Mucosa of descending colon (tissue), 3 donors: ENCODE data around the gene BRS3. TPM values are rescaled to one million over a fixed set of nuclear protein-coding genes. Genes with fewer than 3 reads are reported as not detected.
"Not testable (repeated sequence)": the region's sequence is repeated elsewhere in the genome, so short reads cannot be mapped to it uniquely, and the experiment has no call there.

ENCODE experiments used
- ATAC-seq: fragments of 200-7000 bp; cut with Tn5 transposase; one replicate; pipeline ENCODE4 v1.9.1; 2020; ENCODE audit warnings: mild to moderate bottlenecking, moderate library complexity
- DNase-seq, 3 donors: peaks; one replicate each; pipeline ENCODE4 v3.0.0-alpha.2; 2020
- H3K36me3 ChIP-seq: fragments of 200-600 bp; one replicate; pipeline ENCODE4 v1.8.0; 2021; ENCODE audit warnings: low read depth, mild to moderate bottlenecking
- H3K4me1 ChIP-seq: fragments of 200-600 bp; one replicate; pipeline ENCODE4 v1.8.0; 2021; ENCODE audit warnings: low read depth, mild to moderate bottlenecking
- H3K4me3 ChIP-seq: fragments of 200-600 bp; one replicate; pipeline ENCODE4 v1.8.0; 2021; ENCODE audit warnings: mild to moderate bottlenecking
- H3K9me3 ChIP-seq: fragments of 200-600 bp; one replicate; pipeline ENCODE4 v1.8.0; 2021; ENCODE audit warnings: mild to moderate bottlenecking
- CTCF ChIP-seq: fragments of 200-600 bp; IDR thresholded peaks from one replicate; pipeline ENCODE4 v1.8.0; 2022; ENCODE audit warnings: antibody characterized with exemption, mild to moderate bottlenecking
- intact Hi-C, 2 donors: fragments of 100-400 bp; cut with DNase I in 1 of 2; cut with micrococcal nuclease in 1 of 2; formaldehyde crosslinking; loops; one replicate each; pipeline versions ENCODE4 v1.11.0 to v1.11.1; 2022; cut with DNase I, micrococcal nuclease
- long read RNA-seq, 2 donors: library from polyadenylated mRNA; unstranded; transcript quantifications; one replicate each; pipeline ENCODE4 v2.0.0, GENCODE V29; 2019 to 2021
- total RNA-seq, 3 donors: library from RNA; stranded (reverse); fragmentation: NEBNext Ultra II Directional in 2 of 3; extraction: Animal tissue kit (Norgen Biotek cat#: 25700) in 2 of 3; gene quantifications; one replicate each; pipeline versions ENCODE4 v1.2.1 to v1.2.4, GENCODE V29; 2021 to 2023
- donor health status: DM: no; HTN: no; CAD: no; lungs with moderate emphysema.
- donor health status: DM: no; HTN: no; CAD: no.
- donor health status: DM: no; HTN: yes; CAD: no.

Gene BRS3
- total RNA-seq = not detected
- long read RNA-seq, donor 1 = 0 reads
- long read RNA-seq, donor 2 = 0 reads

GRCh38 chrX:136487647-136488046 lies at the start of gene BRS3:
BRS3 (plus strand) TSS chrX:136487947; CDS start chrX:136488115, 168 bp downstream.
- no peaks in the 10 kb centered on the region for H3K4me1 ChIP-seq
- no peaks in the 10 kb centered on the region for H3K9me3 ChIP-seq
- no peak for TF ChIP-seq CTCF
- no peak within 1 kb of the TSS for H3K4me3 ChIP-seq
- ATAC-seq = no peak
- intact Hi-C loops = no loop called here
- H3K36me3 ChIP-seq = no peaks in the 10 kb centered on the region
- DNase-seq = no peak

- Histone ChIP-seq H3K36me3 (no peaks in the 10 kb centered on the region), H3K9me3 (no peaks in the 10 kb centered on the region), H3K4me3 (no peak overlapping the region), H3K4me1 (no peaks in the 10 kb centered on the region)
- TF ChIP-seq CTCF = no peak
- no peak for ATAC-seq
- intact Hi-C loops = no loop called here
- no peak for DNase-seq
These were observed 49.6 kb upstream of the BRS3 start for GRCh38 chrX:136438192-136438591.

- H3K36me3 ChIP-seq, H3K4me3 ChIP-seq, ATAC-seq, H3K4me1 ChIP-seq, DNase-seq, H3K9me3 ChIP-seq, intact Hi-C loops: not testable (repeated sequence)
These were observed 42.1 kb upstream of the BRS3 start for GRCh38 chrX:136445674-136446073.

- intact Hi-C loops = no loop called here
- no peaks in the 10 kb centered on the region for H3K9me3 ChIP-seq
- H3K4me3 ChIP-seq = no peak overlapping the region
- TF ChIP-seq CTCF = no peak
- DNase-seq (no peak), ATAC-seq (no peak)
- no peaks in the 10 kb centered on the region for H3K36me3 ChIP-seq
- no peaks in the 10 kb centered on the region for H3K4me1 ChIP-seq
These were observed 41.5 kb upstream of the BRS3 start for GRCh38 chrX:136446208-136446607.

GRCh38 chrX:136447308-136447707 lies 40.4 kb upstream of the BRS3 start:
- no peak for TF ChIP-seq CTCF
- H3K4me1 ChIP-seq = no peaks in the 10 kb centered on the region
- ATAC-seq (no peak), DNase-seq (no peak)
- H3K36me3 ChIP-seq = no peaks in the 10 kb centered on the region
- H3K9me3 ChIP-seq = no peaks in the 10 kb centered on the region
- H3K4me3 ChIP-seq = no peak overlapping the region
- intact Hi-C loops = no loop called here

GRCh38 chrX:136447968-136448367 lies 39.8 kb upstream of the BRS3 start:
- Histone ChIP-seq H3K4me3 (no peak overlapping the region), H3K9me3 (no peaks in the 10 kb centered on the region), H3K4me1 (no peaks in the 10 kb centered on the region), H3K36me3 (no peaks in the 10 kb centered on the region)
- no peak for DNase-seq
- no peak for TF ChIP-seq CTCF
- ATAC-seq = no peak
- intact Hi-C loops = no loop called here
